HG02642 (cell line): ENCODE data around the gene SP140L.

ENCODE experiments used
- ATAC-seq: cut with Tn5 transposase; IDR thresholded peaks from one replicate; pipeline ENCODE4 v1.9.1; 2021; ENCODE audit warnings: mild to moderate bottlenecking; ENCODE audit not compliant: unreplicated experiment, poor library complexity

Gene SP140L

DNA sequence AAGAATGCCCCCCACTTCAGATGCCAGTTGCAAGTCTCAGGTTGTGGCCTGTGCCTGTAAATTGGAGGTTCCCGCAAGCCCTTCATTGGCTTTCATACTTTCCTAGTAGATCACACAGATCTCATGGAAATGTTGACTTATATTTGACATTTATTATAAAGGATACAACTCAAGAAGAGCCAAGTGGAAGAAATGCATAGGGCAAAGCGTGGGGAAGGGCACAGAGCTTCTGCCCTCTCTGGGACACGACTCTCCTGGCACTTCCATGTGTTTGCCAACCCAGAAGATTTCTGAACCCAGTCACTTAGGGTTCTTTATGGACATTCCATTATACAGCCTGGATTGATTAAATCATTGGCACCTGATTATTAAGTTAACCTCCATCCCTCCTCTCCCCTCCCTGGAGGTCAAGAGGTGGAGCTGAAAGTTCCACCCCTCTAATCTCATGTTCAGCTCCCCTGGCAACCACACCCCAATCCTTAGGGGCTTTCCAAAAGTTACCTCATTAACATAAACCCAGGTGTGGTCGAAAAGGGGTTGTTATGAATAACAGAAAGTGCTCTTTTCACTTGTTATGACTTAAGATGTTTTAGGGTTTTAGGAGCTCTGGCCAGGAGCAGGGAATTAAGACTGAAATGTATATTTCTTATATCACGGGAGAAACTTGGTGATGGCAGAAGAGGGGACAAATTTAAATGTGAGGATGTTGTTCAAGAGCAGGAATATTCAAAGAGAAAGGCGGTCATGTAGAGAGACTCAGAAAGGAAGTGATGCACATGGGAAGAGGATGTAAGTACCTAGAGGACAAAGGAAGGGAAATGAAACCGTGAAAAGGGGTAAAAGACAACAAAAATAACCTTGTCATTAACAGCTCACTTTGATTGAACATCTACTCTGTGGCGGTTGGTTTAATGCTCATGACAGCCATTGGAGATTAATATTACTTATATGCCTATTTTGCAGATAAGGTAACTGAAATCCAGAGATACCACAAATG, 120.8 kb downstream of the SP140L start:
- peak; percentile 76 for ATAC-seq

DNA sequence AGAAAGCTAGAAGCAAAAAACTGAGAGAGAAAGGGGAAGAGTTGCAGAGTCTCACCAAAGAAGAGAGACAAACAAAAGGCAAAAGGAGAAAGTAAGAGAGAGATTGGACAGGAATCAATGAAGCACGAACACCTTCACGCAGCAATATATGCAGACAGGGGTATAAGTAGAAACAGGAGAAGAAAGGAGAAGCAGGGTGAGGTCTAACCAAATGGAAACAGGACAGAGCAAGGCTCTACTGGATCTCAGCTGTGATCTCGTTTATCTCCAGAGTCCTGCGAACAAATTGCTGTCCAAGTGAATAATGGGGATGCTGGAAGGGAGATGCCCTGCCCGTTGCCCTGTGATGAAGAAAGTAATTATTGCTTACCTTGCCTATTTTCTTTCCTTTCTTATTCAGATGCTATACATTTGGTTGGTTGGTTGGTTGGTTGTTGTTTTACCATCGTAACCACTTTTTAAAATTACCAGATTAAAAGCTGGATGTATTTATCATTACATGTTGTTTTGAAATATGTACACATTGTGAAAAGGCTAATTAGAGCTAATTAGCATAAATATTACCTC, 123.0 kb downstream of the SP140L start:
- ATAC-seq, result no peak

DNA sequence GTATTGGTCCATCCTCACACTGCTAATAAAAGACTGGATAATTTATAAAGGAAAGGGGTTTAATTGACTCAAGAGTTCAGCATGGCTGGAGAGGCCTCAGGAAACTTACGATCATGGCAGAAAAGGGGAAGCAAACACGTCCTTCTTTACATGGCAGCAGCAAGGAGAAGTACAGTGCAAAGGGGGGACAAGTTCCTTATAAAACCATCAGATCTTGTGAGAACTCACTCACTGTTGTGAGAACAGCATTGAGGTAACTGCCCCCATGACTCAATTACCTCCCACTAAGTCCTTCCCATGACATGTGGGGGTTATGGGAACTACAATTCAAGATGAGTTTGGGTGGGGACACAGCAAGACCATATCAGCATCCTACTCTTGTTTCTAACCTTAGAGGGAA, 126.0 kb downstream of the SP140L start:
- ATAC-seq, result no peak
